Breast epithelium (tissue), 4 donors: ENCODE measurements around the gene PRKAR2A. TPM values are rescaled to one million over a fixed set of nuclear protein-coding genes. Genes with fewer than 3 reads are reported as not detected.

Experiments
- DNase-seq, 2 donors: peaks; one replicate each; pipeline ENCODE4 v3.0.0-alpha.2; 2019; ENCODE audit warnings: low spot score in 2 of 2
- H3K27ac ChIP-seq, 2 donors: fragments of 200-600 bp; sonication (generic) in 1 of 2; one replicate each; pipeline ENCODE4 v1.5.1; 2016 to 2019; ENCODE audit warnings: mild to moderate bottlenecking in 1 of 2
- H3K27me3 ChIP-seq, 2 donors: fragments of 200-600 bp; sonication (generic) in 1 of 2; one replicate each; pipeline versions ENCODE4 v1.5.1 to v1.6.0; 2017 to 2019; ENCODE audit warnings: control low read depth in 1 of 2, mild to moderate bottlenecking in 1 of 2
- H3K36me3 ChIP-seq: fragments of 200-600 bp; one replicate; pipeline ENCODE4 v1.5.1; 2019
- H3K4me1 ChIP-seq, 2 donors: fragments of 200-600 bp; sonication (generic); one replicate each; pipeline ENCODE4 v1.5.1; 2016 to 2019; ENCODE audit warnings: control low read depth in 1 of 2
- H3K4me3 ChIP-seq, 3 donors: fragments of 200-600 bp; sonication (generic); 1 replicate in 2 of 3; 2 replicates in 1 of 3; pipeline ENCODE4 v1.5.1; 2016 to 2019; ENCODE audit warnings: mild to moderate bottlenecking in 3 of 3, moderate library complexity in 2 of 3
- H3K9me3 ChIP-seq, 2 donors: fragments of 200-600 bp; sonication (generic) in 1 of 2; one replicate each; pipeline ENCODE4 v1.5.1; 2016 to 2019; ENCODE audit warnings: control low read depth in 1 of 2
- POLR2A ChIP-seq: fragments of 450-650 bp; IDR thresholded peaks from one replicate; pipeline ENCODE4 v1.6.1; 2016; ENCODE audit warnings: antibody characterized with exemption, mild to moderate bottlenecking, moderate library complexity
- POLR2AphosphoS5 ChIP-seq, 3 donors: sonication (generic); formaldehyde crosslinking; IDR thresholded peaks; one replicate each; pipeline ENCODE4 v1.6.1; 2017; ENCODE audit warnings: antibody characterized with exemption in 3 of 3
- intact Hi-C: fragments of 100-400 bp; cut with DNase I; formaldehyde crosslinking; loops from one replicate; pipeline ENCODE4 v1.15.1; 2023; ENCODE audit warnings: low total_unique reads
- total RNA-seq, 3 donors: library from RNA; depleted of rRNA; stranded (reverse); fragments of >200 nt; gene quantifications; one replicate each; pipeline ENCODE4 v1.1.0, GENCODE V29; 2016
- TF ChIP-seq, protein P1 (sequence below), 3 donors: fragments of 450-650 bp; IDR thresholded peaks; one replicate each; pipeline ENCODE4 v1.5.1; 2016 to 2017; ENCODE audit warnings: antibody characterized with exemption in 3 of 3, mild to moderate bottlenecking in 3 of 3, moderate library complexity in 3 of 3

PRKAR2A gene
- total RNA-seq, 3 donors from 2014 or later = 27.2 to 33.0 (median 30.7) TPM

DNA sequence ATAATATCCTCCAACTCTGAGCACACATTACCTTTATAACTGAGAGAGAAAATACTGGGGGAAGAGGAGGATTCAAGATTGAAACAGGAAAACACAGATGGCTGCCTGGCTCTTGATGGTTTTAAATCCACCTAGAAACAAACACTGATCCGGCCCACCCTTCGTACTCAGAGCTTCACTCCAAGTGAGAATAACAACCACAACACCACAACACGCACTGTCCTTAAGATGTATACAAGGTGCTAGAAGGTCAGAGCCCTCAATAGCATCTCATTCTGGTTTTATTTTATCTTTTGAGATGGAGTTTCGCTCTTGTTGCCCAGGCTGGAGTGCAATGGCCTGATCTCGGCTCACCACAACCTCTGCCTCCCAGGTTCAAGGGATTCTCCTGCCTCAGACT is 140.5 kb downstream of the PRKAR2A start:
- intact Hi-C loops = no loop called here
- no peaks in the 10 kb centered on the region for H3K4me1 ChIP-seq

DNA sequence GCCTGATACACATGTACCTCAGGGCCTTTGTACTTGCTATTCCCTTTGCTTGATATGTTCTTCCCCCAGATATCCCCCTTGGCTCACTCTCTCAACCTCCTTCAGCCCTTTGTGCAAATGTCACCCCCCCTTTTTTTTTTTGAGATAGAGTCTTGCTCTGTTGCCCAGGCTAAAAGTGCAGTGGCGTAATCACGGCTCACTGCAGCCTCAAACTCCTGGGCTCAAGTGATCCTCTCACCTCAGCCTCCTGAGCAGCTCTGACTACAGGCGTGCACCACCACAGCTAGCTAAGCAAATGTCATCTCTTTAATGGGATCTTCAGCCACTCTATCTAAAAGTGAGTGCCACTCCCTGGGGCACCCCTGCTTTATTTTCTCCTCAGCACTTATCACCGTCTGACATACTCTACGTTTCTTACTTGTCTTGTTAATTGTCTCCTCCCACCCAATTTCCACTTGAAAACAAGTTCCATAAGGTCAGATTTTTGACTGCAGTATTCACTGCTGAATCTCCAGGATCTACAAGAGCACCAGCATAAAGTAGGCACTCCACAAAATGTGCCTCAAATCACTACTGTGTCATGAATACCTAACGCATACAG is 145.3 kb downstream of the PRKAR2A start:
- DNase-seq = no peak
- Histone ChIP-seq H3K27me3 (no peaks in the 10 kb centered on the region), H3K27ac (peak overlapping the region; percentile 10 to 23), H3K4me3 (no peak overlapping the region), H3K4me1 (no peaks in the 10 kb centered on the region), H3K36me3 (no peaks in the 10 kb centered on the region), H3K9me3 (no peaks in the 10 kb centered on the region)
- TF ChIP-seq, protein P1, sequence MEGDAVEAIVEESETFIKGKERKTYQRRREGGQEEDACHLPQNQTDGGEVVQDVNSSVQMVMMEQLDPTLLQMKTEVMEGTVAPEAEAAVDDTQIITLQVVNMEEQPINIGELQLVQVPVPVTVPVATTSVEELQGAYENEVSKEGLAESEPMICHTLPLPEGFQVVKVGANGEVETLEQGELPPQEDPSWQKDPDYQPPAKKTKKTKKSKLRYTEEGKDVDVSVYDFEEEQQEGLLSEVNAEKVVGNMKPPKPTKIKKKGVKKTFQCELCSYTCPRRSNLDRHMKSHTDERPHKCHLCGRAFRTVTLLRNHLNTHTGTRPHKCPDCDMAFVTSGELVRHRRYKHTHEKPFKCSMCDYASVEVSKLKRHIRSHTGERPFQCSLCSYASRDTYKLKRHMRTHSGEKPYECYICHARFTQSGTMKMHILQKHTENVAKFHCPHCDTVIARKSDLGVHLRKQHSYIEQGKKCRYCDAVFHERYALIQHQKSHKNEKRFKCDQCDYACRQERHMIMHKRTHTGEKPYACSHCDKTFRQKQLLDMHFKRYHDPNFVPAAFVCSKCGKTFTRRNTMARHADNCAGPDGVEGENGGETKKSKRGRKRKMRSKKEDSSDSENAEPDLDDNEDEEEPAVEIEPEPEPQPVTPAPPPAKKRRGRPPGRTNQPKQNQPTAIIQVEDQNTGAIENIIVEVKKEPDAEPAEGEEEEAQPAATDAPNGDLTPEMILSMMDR (IDR thresholded peaks at IDR 0.05) = no peak
- TF ChIP-seq POLR2A (no peak), POLR2AphosphoS5 (IDR thresholded peaks at IDR 0.05) (no peak)
- intact Hi-C loops = no loop called here

More for the DNA sequence above, 140.5 kb downstream of the PRKAR2A start:
- Histone ChIP-seq H3K4me3 (no peak overlapping the region), H3K9me3 (no peaks in the 10 kb centered on the region), H3K27me3 (no peaks in the 10 kb centered on the region), H3K27ac (peak overlapping the region; percentile 48 to 68), H3K36me3 (no peaks in the 10 kb centered on the region)
- no peak for TF ChIP-seq POLR2AphosphoS5 (IDR thresholded peaks at IDR 0.05)
- TF ChIP-seq, protein P1 (IDR thresholded peaks at IDR 0.05) = no peak
- no peak for TF ChIP-seq POLR2A
- DNase-seq = no peak

DNA sequence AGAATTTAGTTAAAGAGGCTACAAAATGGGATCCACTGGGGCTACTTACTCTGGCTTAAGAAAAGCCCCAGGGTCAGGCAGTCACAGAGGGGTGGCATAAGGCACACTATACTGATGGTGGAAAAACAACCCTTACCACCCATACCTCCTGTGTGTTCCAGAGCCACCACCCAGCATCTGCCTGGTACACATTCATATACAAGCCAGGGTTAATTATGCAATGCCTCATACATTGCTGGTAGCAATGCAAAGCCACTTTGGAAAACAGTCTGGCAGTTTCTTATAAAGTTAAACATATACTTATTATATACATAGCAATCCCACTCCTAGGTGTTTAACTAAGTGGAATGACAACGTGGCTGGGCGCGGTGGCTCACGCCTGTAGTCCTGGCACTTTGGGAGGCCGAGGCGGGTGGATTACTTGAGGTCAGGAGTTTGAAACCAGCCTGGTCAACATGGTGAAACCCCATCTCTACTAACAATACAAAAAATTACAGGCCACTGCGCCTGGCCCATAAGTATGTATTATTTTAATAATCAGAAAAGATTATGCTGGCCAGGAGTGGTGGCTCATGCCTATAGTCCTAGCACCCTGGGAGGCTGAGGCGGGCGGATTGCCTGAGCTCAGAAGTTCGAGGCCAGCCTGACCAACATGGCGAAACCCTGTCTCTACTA is 146.8 kb downstream of the PRKAR2A start:
- intact Hi-C loops = no loop called here

DNA sequence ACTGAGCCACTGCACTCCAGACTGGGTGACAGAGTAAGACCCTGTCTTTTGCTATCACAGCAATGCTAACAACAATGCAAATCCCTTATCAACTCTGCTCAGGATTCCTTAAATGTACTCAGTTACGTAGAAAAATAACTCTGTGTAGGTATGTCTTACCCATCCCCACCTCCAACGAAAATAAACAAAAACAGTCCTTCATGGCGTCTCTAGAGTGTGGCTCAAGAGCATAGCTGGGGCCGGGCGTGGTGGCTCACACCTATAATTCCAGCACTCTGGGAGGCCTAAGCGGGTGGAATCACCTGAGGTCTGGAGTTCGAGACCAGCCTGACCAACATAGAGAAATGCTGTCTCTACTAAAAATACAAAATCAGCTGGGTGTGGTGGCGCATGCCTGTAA is 148.8 kb downstream of the PRKAR2A start:
- H3K36me3 ChIP-seq = no peaks in the 10 kb centered on the region
- no peaks in the 10 kb centered on the region for H3K9me3 ChIP-seq
- TF ChIP-seq POLR2A (no peak), POLR2AphosphoS5 (IDR thresholded peaks at IDR 0.05) (no peak)
- TF ChIP-seq, protein P1 (IDR thresholded peaks at IDR 0.05) = no peak
- H3K27me3 ChIP-seq = no peaks in the 10 kb centered on the region
- no peak for DNase-seq
- intact Hi-C loops = no loop called here
- H3K27ac ChIP-seq = no peak overlapping the region
- no peak overlapping the region for H3K4me3 ChIP-seq
- H3K4me1 ChIP-seq = peaks cover 0 to 5% of the 10 kb centered on the region in 2 donors

More for the DNA sequence above, 146.8 kb downstream of the PRKAR2A start:
- no peaks in the 10 kb centered on the region for H3K36me3 ChIP-seq
- H3K27ac ChIP-seq = peak overlapping the region in 1 of 2 donors; percentile 21
- peaks cover 0 to 5% of the 10 kb centered on the region in 2 donors for H3K4me1 ChIP-seq
- no peak for DNase-seq
- no peaks in the 10 kb centered on the region for H3K9me3 ChIP-seq
- no peaks in the 10 kb centered on the region for H3K27me3 ChIP-seq
- H3K4me3 ChIP-seq = no peak overlapping the region
- TF ChIP-seq POLR2A = no peak
- TF ChIP-seq, protein P1 (IDR thresholded peaks at IDR 0.05) = no peak

DNA sequence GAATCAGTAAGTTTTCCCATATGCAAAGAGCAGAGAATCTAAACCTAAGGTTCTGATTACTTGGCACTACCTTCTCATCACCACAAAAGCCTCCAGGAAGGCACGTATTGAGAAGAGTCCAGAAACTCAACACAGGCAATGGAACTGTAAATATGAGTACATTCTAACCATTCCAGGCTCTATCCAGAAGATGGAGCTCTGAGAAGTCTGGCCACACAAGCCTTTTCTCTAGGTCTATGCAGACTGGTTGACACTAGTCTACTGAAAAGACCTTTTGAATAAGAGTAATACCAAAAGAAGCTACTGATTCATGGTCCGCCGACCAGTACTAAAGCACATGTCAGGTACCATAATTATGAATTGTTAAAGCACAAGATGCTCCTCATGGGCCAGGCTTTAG is 149.7 kb downstream of the PRKAR2A start:
- Histone ChIP-seq H3K36me3 (peaks cover 2% of the 10 kb centered on the region), H3K4me1 (peaks cover 0 to 5% of the 10 kb centered on the region in 2 donors), H3K9me3 (no peaks in the 10 kb centered on the region), H3K27me3 (no peaks in the 10 kb centered on the region), H3K4me3 (no peak overlapping the region), H3K27ac (peak overlapping the region; percentile 6 to 36)
- no peak for DNase-seq
- TF ChIP-seq, protein P1 (IDR thresholded peaks at IDR 0.05) = no peak
- TF ChIP-seq POLR2A (no peak), POLR2AphosphoS5 (IDR thresholded peaks at IDR 0.05) (no peak)
- intact Hi-C loops = no loop called here
